Thyroid gland (tissue), 4 donors: Measurements from ENCODE around the gene LIPT1.

Experiments used
- POLR2A ChIP-seq, 2 donors: fragments of 450-650 bp; IDR thresholded peaks; one replicate each; pipeline ENCODE4 v1.6.1; 2017; ENCODE audit warnings: antibody characterized with exemption in 2 of 2, mild to moderate bottlenecking in 2 of 2, moderate library complexity in 1 of 2
- TF ChIP-seq, protein P1 (sequence below), 6 experiments: fragments of 200-600 bp in 3 of 6; fragments of 450-650 bp in 3 of 6; sonication (generic) in 3 of 6; IDR thresholded peaks; one replicate each; pipeline ENCODE4 v1.5.1; 2016 to 2019; ENCODE audit warnings: antibody characterized with exemption in 6 of 6, mild to moderate bottlenecking in 2 of 6, inconsistent platforms in 1 of 6, moderate library complexity in 1 of 6

GRCh38 chr2:99127981-99128380, 26.8 kb upstream of the LIPT1 start:
- TF ChIP-seq, protein P1, sequence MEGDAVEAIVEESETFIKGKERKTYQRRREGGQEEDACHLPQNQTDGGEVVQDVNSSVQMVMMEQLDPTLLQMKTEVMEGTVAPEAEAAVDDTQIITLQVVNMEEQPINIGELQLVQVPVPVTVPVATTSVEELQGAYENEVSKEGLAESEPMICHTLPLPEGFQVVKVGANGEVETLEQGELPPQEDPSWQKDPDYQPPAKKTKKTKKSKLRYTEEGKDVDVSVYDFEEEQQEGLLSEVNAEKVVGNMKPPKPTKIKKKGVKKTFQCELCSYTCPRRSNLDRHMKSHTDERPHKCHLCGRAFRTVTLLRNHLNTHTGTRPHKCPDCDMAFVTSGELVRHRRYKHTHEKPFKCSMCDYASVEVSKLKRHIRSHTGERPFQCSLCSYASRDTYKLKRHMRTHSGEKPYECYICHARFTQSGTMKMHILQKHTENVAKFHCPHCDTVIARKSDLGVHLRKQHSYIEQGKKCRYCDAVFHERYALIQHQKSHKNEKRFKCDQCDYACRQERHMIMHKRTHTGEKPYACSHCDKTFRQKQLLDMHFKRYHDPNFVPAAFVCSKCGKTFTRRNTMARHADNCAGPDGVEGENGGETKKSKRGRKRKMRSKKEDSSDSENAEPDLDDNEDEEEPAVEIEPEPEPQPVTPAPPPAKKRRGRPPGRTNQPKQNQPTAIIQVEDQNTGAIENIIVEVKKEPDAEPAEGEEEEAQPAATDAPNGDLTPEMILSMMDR (IDR thresholded peaks at IDR 0.05): no peak
- TF ChIP-seq POLR2A (IDR thresholded peaks at IDR 0.05): no peak
